Measurements from ENCODE around the gene ARHGAP6. TPM values are rescaled to one million over a fixed set of nuclear protein-coding genes. Genes with fewer than 3 reads are reported as not detected.

ARHGAP6 gene
- total RNA-seq, 1 experiment from 2014 or later = 0.07 TPM

- peaks cover 2% of the 10 kb centered on the region for H3K27me3 Mint-ChIP-seq (ENCODE audit: low read depth)
- Histone ChIP-seq H4K5ac (ENCODE audit: insufficient read length, low read depth, low read length) (no peak overlapping the region), H4K91ac (ENCODE audit: insufficient read length, low read depth, low read length) (no peak overlapping the region), H3K9ac (ENCODE audit: extremely low read depth, insufficient read length, low read length) (no peak overlapping the region), H3K23me2 (ENCODE audit: insufficient read length, low read depth, low read length, poor library complexity, severe bottlenecking) (no peaks in the 10 kb centered on the region), H3K56ac (ENCODE audit: insufficient read length, low read depth, low read length) (no peak overlapping the region), H3K4me1 (ENCODE audit: insufficient read depth, low read length) (no peaks in the 10 kb centered on the region), H2BK120ac (ENCODE audit: low read depth, low read length, poor library complexity, severe bottlenecking) (no peak overlapping the region), H2AK5ac (ENCODE audit: insufficient read length, low read length) (no peak overlapping the region), H3K4ac (ENCODE audit: low read depth, low read length) (no peak overlapping the region), H3K27me3 (ENCODE audit: insufficient read depth, low read length) (no peaks in the 10 kb centered on the region), H3T11ph (ENCODE audit: low read length) (no peak overlapping the region), H3K79me1 (ENCODE audit: insufficient read depth, low read depth, low read length, poor library complexity, severe bottlenecking) (no peaks in the 10 kb centered on the region), H3K27ac (ENCODE audit: insufficient read length, low read depth, low read length) (no peak overlapping the region), H3K79me2 (ENCODE audit: insufficient read depth, low read length) (no peaks in the 10 kb centered on the region), H3K14ac (ENCODE audit: insufficient read depth, low read length) (no peak overlapping the region), H3K9me3 (ENCODE audit: control insufficient read depth, low read depth, low read length) (no peaks in the 10 kb centered on the region), H3K4me2 (ENCODE audit: insufficient read depth, insufficient read length, low read length) (no peak overlapping the region), H4K20me1 (ENCODE audit: control insufficient read depth, insufficient read depth, insufficient read length) (no peaks in the 10 kb centered on the region), H3K18ac (ENCODE audit: insufficient read length, low read depth, low read length) (no peak overlapping the region), H2BK15ac (ENCODE audit: low read depth, low read length) (no peak overlapping the region), H2BK12ac (ENCODE audit: insufficient read length, low read depth, low read length) (no peak overlapping the region), H3K23ac (ENCODE audit: insufficient read length, low read depth, low read length) (no peak overlapping the region), H2BK20ac (ENCODE audit: low read depth, low read length, poor library complexity, severe bottlenecking) (no peak overlapping the region), H2AFZ (ENCODE audit: low read length) (no peak overlapping the region), H2BK5ac (ENCODE audit: insufficient read length, low read length) (no peak overlapping the region), H4K8ac (replicated peaks; ENCODE audit: insufficient read length, low read depth, low read length) (no peak overlapping the region)
- no peak for DNase-seq
- H3K36me3 Mint-ChIP-seq (ENCODE audit: insufficient read depth in 1 of 3, low read depth in 3 of 3) = 0 out of 7 replicates have a peak, but pooled peaks cover 0 to 4% (median 0%) of the 10 kb centered on the region in 3 experiments
- H3K4me1 Mint-ChIP-seq = no peaks in the 10 kb centered on the region
- H3K9me3 Mint-ChIP-seq = peaks cover 50 to 51% of the 10 kb centered on the region in 2 experiments
- no peak overlapping the region for H3K4me3 Mint-ChIP-seq
- no CpG with 5 or more reads among the region's 2 CpGs for WGBS (ENCODE audit: extremely low coverage, insufficient read length, low lambda C conversion rate)
- TF ChIP-seq CTCF (conservative IDR thresholded peaks at IDR 0.05) = no peak
- no peak overlapping the region for H3K27ac Mint-ChIP-seq
These were observed 393.4 kb downstream of the ARHGAP6 start for GRCh38 chrX:11272290-11272689.

All from H9 (cell line).